ENCODE measurements around the gene MEX3D.

Gene MEX3D

GRCh38 chr19:1592755-1593500, 24.8 kb upstream of the MEX3D start, which contains the start of gene MBD3:
Gene MBD3, minus strand, starts transcription at chr19:1592865. Its CDS starts 234 bp downstream, at chr19:1592631.
- peak; percentile 95 for DNase-seq

GRCh38 chr19:1592024-1592754, 24.1 kb upstream of the MEX3D start:
- peak; percentile 83 for DNase-seq

GRCh38 chr19:1591421-1592023, 23.4 kb upstream of the MEX3D start:
- DNase-seq = peak; percentile 28

- DNase-seq = peak; percentile 52
Measured at GRCh38 chr19:1590641-1591397, 22.7 kb upstream of the MEX3D start.

DNA sequence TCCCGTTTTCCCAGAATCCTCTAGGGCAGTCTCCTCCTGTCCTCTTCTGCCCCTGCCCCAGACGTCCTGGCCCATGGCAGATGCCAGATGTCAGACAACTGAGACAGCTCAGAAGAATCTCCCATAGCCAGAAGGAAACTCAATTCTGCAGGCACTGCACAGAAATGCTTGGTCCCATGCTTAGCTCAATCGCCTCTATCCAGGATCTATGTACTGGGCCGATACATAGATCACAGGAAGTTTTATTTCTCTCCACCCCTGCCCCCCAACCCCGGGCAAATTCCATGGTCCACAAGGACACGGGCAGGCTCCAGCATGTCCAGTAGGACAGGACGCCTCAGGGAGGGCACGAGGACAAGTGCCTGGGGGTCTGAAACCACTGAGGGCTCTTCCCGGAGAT, 19.7 kb upstream of the MEX3D start:
- peak; percentile 48 for DNase-seq

GRCh38 chr19:1585243-1585580, 17.1 kb upstream of the MEX3D start:
- no peak for DNase-seq

- no peak for DNase-seq
Measured at GRCh38 chr19:1584500-1585242, 16.5 kb upstream of the MEX3D start.

- no peak for DNase-seq
Measured at GRCh38 chr19:1582201-1582600, 14.1 kb upstream of the MEX3D start.

DNA sequence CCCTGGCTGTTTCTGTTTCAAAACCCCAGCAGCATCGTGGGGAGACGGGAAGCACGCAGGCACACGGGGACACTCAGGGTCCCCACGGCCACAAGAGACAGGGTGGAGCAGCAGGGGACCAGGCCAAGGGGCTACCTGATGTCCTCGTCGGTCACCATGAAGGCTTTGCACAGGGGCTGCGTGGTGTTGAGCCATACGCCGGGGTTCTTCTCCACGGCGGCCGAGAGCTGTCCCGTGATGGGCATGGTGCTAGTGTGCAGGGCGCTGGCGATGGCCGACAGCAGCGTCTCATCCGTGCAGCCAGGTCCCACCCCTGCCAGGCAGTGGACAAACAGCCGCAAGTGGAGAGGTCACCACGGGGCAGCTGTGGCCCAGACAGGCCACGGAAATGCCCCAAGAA, 12.8 kb upstream of the MEX3D start:
- DNase-seq = no peak

DNA sequence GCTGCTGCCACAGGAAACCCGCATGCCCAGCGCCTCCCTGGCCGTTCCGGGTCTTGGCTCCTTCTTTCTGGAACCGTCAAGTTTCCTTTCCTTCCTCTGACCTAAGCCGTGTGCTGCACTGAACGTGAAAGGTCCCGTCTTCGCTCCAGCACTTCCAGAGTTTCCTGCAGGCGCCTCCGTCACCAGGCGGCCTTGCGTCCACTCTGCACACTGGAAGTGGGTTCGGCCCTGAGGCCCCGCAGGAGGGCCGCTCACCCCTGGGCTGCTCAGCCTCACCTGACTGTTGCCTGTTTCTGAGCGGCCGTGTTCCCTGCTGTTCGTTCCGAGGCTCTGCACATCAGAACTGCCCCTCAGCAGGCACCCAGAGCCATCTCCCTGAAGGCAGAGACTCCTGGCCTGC, 12.3 kb upstream of the MEX3D start:
- DNase-seq = no peak

- DNase-seq = no peak
Measured at GRCh38 chr19:1579222-1579621, 11.1 kb upstream of the MEX3D start.

DNA sequence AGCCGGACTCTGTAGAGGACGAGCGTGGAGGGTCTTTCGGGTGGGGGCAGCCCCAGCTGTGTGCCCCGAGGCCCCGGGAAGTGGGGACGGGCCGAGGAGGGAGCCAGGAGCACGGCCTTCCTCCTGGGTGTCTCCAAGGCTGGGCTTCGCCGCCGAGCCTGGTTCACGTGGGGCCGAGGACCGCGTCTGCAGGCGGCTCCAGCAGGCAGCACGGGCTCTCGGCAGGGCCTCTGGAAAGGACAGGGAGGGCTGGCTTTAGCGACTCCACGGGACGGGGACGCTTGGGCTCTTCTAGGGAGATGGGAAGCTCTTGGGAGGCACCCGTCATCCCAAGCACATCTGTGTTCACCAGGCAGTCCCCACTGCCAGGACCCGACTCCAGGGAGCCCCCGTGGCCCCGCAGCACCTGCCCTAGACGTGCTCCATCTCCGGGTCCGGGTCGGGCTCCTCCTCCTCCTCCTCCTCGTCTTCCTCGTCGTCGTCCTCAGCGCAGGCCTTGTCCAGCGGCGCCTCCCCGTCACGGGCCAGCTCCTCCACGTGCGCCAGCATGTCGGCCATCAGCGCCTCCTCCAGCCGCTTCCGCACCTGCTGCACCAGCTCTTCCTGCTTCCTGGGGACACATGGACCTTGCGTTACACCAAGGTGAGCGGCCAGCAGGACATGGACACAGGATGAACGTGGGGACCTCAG, 9.9 kb upstream of the MEX3D start:
- DNase-seq = no peak

- DNase-seq = no peak
Measured at GRCh38 chr19:1577090-1577928, 9.2 kb upstream of the MEX3D start.

DNA sequence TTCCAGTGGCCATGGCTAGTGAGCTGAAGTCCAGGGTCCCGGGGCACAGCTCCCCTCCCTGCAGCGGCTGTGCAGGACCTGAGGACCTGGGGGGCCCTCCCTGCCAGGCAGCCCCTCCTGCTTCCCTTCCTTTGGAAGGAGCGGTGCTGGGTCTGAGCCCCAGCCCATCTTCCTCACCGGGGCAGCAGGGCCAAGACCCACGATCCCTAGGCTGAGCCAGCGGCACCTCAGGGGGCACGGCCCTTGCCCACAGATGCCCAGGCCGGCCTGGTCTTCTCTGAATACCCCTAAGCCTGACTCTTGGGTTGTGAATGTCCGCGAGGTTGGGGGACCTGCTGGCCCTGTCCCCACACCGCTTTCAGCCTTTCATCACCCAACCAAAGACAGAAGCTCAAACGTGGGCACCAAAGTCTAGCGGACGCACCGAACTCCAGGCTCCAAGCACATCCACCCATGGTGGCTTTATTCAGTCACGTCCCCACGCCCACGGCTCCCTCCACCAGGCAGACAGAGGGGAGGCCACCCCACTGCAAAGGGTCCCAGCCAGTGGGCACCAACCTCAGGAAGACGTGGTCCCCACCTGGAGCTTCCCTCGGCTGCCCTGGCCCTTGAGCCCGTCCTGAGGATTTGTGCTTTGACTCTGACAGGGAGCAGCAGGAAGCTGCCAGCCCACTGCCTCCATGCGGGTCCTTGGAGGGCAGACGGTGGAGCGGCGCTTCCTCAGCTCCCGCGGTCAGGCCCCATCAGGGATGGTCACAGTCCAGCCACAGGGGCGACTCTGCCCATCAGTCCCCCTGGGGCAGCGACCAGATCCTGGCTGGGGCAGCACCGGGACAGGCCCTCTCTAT, 8.3 kb upstream of the MEX3D start:
- DNase-seq = no peak

GRCh38 chr19:1575323-1576241, 7.5 kb upstream of the MEX3D start:
- DNase-seq = no peak

GRCh38 chr19:1574354-1575136, 6.4 kb upstream of the MEX3D start:
- DNase-seq = no peak

DNA sequence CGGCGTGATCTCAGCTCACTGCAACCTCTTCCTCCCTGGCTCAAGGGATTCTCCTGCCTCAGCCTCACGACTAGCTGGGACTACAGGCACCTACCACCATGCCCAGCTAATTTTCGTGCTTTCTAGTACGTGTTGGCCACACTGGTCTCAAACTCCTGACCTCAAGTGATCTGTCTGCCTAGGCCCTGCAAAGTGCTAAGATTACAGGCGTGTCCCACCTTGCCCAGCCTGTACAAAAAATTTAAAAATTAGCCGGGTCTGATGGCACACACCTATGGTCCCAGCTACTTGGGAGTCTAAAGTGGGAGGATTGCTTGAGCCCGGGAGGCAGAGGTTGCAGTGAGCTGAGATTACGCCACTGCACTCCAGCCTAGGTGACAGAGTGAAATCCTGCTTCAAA, 4.7 kb upstream of the MEX3D start:
- no peak for DNase-seq

- no peak for DNase-seq
Measured at GRCh38 chr19:1571358-1571757, 3.2 kb upstream of the MEX3D start.
